Uterus (tissue), 2 donors: ENCODE results near the gene STXBP1.

Experiments
- CTCF ChIP-seq, 4 experiments: fragments of 200-600 bp in 2 of 4; fragments of 450-650 bp in 2 of 4; sonication (generic) in 2 of 4; IDR thresholded peaks; one replicate each; pipeline ENCODE4 v1.5.1; 2016 to 2019; ENCODE audit warnings: antibody characterized with exemption in 4 of 4, mild to moderate bottlenecking in 2 of 4, moderate library complexity in 1 of 4
- POLR2A ChIP-seq, 2 donors: fragments of 450-650 bp; IDR thresholded peaks; one replicate each; pipeline ENCODE4 v1.6.1; 2016; ENCODE audit warnings: antibody characterized with exemption in 2 of 2, mild to moderate bottlenecking in 1 of 2, moderate library complexity in 1 of 2

GRCh38 chr9:127654619-127655018 is 42.5 kb downstream of the STXBP1 start:
- no peak for TF ChIP-seq CTCF (IDR thresholded peaks at IDR 0.05)
- TF ChIP-seq POLR2A (IDR thresholded peaks at IDR 0.05), result no peak
